Measurements from ENCODE around the gene SMOC2. TPM values are rescaled to one million over a fixed set of nuclear protein-coding genes. Genes with fewer than 3 reads are reported as not detected.

Gene SMOC2
- total and polyA plus RNA-seq, 2 of the 13 experiments (the other 11 are each of a cell fraction or from before 2014, with no cell fraction given), result not detected

DNA sequence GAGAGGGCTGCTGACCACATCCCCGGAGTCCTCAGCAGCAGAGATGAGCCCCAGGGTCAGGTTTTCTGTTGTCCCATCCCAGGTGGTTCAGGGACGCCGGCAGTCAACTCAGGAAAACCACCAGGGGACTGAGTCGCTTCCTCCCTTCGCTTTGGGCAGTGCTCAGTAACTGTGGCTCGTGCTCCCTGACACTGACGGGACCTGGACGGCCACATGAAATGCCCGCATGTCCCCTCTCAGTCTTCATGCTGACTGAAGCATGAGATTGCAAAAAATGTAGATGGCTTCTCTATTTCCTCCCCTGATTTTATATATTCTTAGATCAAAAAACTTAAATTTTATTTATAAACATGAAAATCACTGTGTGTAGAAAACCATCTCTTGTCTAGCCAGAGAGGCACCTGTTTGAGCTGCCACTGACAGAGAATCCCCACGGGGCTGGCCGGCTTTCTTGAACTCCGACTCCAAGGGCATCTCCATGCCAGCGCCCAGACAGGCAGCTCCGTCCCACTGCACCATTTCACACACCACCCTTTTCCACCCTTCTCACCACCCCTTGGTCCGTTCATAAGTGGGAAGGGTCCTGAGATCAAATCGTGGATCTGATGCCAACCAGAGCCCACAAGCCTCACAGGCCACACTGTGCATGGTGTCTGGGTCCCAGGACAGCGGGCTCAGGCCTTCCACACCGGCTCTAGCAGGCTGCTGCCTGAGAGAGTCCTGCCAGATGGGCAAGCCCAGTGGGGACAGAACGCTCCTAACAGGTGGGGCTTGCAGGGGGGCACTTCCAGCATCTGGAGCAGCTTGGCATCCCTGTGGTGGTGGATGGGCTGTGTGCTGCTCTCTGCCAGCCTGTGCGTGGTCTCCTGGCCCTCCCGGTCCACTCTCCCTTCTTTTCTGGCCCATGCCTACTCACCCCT is 98.2 kb downstream of the SMOC2 start:
- H3K27me3 ChIP-seq (ENCODE audit: control insufficient read depth in 1 of 2, insufficient read depth in 2 of 2, low read length in 2 of 2), result peaks cover 25 to 72% of the 10 kb centered on the region in 2 experiments
- in situ Hi-C loops (cut with HindIII; ENCODE audit: extremely low pct_ligation_motif_present, low pct_unique_long_range_greater_than_20kb) (no loop called here), intact Hi-C loops (cut with micrococcal nuclease; ENCODE audit: unreplicated experiment) (no loop called here)
- no peaks in the 10 kb centered on the region for H3K36me3 ChIP-seq (replicated peaks in 1 of 2; ENCODE audit: control insufficient read depth in 1 of 2, insufficient read depth in 2 of 2, low read length in 2 of 2)
- no peak overlapping the region for H3K9ac ChIP-seq (ENCODE audit: insufficient read depth, low read depth, low read length)
- no peaks in the 10 kb centered on the region for H3K4me1 ChIP-seq (ENCODE audit: insufficient read depth, low read length)
- no peak for FAIRE-seq
- H3K9me3 ChIP-seq (ENCODE audit: low read length), result no peaks in the 10 kb centered on the region
- ChIA-PET CTCF (ENCODE audit: low intra/inter-chr PET ratio, low total read pairs) (no interaction called here), POLR2A (no interaction called here)
- H3K27ac ChIP-seq (ENCODE audit: extremely low read length, insufficient read depth, low read length), result no peak overlapping the region
- no peak overlapping the region for H3K4me2 ChIP-seq (ENCODE audit: low read depth, low read length)
- ATAC-seq, result no peak; the same call in 2 of the 3 replicates
- no peak overlapping the region for H3K4me3 ChIP-seq (replicated peaks in 1 of 3; ENCODE audit: insufficient read depth in 1 of 3, low read depth in 2 of 3, low read length in 3 of 3)
- no peaks in the 10 kb centered on the region for H4K20me1 ChIP-seq (ENCODE audit: insufficient read depth, low read length)
- no peak overlapping the region for H2AFZ ChIP-seq (ENCODE audit: low read length)
- WGBS (ENCODE audit: low lambda C conversion rate), result 20% methylated on average over 18 of the region's 21 CpGs
- no peak for DNase-seq (ENCODE audit: low spot score)
- BruUV-seq (replicated peaks), result no TSS peak
- TF ChIP-seq ZNF34 (CRISPR knock-in tag; IDR thresholded peaks at IDR 0.05; ENCODE audit: borderline replicate concordance), result no peak
- TF ChIP-seq PRDM4 (CRISPR knock-in tag; IDR thresholded peaks at IDR 0.05; ENCODE audit: borderline replicate concordance), result no peak
- no peak for TF ChIP-seq MTA1 (CRISPR knock-in tag; IDR thresholded peaks at IDR 0.05; ENCODE audit: borderline replicate concordance)
- TF ChIP-seq ZNF230 (CRISPR knock-in tag; IDR thresholded peaks at IDR 0.05), result no peak
- no peak for TF ChIP-seq ZFYVE20 (CRISPR knock-in tag; IDR thresholded peaks at IDR 0.05; ENCODE audit: borderline replicate concordance, low read depth)
- TF ChIP-seq POLR2A (IDR thresholded peaks at IDR 0.05; ENCODE audit: insufficient read depth in 1 of 2, low read depth in 2 of 2, low read length in 2 of 2), result no peak
- no peak for TF ChIP-seq ZNF790 (CRISPR knock-in tag; IDR thresholded peaks at IDR 0.05; ENCODE audit: borderline replicate concordance)
- TF ChIP-seq RXRA (CRISPR knock-in tag; IDR thresholded peaks at IDR 0.05), result no peak
- no peak for TF ChIP-seq NR2F6 (IDR thresholded peaks at IDR 0.05)
- no peak for TF ChIP-seq NR2F6 (CRISPR knock-in tag; IDR thresholded peaks at IDR 0.05)
- TF ChIP-seq ZNF644 (CRISPR knock-in tag; IDR thresholded peaks at IDR 0.05; ENCODE audit: low read depth), result no peak
- TF ChIP-seq REXO4 (CRISPR knock-in tag; IDR thresholded peaks at IDR 0.05; ENCODE audit: borderline replicate concordance), result no peak
- TF ChIP-seq MAFF (IDR thresholded peaks at IDR 0.05; ENCODE audit: low read depth, low read length), result no peak
- H3K79me2 ChIP-seq (ENCODE audit: insufficient read depth, low read length), result no peaks in the 10 kb centered on the region

Measured in HepG2 (cell line).